Fibroblast of villous mesenchyme (primary cell): ENCODE results near the gene LMO4. TPM values are rescaled to one million over a fixed set of nuclear protein-coding genes. Genes with fewer than 3 reads are reported as not detected.

Experiments
- DNase-seq: peaks from one replicate; pipeline ENCODE4 v3.0.0-alpha.2; 2010; ENCODE audit warnings: low read depth
- H3K4me3 ChIP-seq: 2 replicates; pipeline ENCODE4 v1.5.1; 2011; ENCODE audit warnings: low read depth, mild to moderate bottlenecking, low read length
- CTCF ChIP-seq: IDR thresholded peaks from 2 replicates; pipeline ENCODE4 v1.5.1; 2012; ENCODE audit warnings: low read depth, mild to moderate bottlenecking, low read length; ENCODE audit not compliant: insufficient read depth
- total RNA-seq: library from RNA; depleted of rRNA; stranded (reverse); fragments of >200 nt; gene quantifications from 2 replicates; pipeline ENCODE4 v1.2.3, GENCODE V29; 2012

LMO4 gene
- total RNA-seq, 1 donor: 70.8 TPM

DNA sequence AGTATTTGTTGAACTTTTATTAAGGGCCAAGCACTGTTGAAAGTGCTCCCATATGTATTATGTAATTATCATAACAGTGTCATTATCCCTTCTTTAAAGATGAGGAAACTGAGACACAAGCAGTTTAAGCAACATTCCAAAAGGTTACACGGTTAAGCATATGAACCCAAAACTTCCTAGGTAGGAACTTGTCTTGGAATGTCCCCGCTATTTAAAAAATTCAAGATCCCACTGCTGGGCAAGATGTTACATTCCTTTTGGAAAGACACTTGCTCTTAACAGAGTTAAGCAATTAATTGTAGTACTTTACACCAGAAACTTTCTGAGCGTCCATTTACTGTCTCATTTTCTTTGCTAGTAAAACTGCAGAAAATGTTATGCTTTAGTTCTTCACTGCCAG is 15.6 kb downstream of the LMO4 start:
- DNase-seq: no peak
- TF ChIP-seq CTCF: no peak
- no peak overlapping the region for H3K4me3 ChIP-seq

DNA sequence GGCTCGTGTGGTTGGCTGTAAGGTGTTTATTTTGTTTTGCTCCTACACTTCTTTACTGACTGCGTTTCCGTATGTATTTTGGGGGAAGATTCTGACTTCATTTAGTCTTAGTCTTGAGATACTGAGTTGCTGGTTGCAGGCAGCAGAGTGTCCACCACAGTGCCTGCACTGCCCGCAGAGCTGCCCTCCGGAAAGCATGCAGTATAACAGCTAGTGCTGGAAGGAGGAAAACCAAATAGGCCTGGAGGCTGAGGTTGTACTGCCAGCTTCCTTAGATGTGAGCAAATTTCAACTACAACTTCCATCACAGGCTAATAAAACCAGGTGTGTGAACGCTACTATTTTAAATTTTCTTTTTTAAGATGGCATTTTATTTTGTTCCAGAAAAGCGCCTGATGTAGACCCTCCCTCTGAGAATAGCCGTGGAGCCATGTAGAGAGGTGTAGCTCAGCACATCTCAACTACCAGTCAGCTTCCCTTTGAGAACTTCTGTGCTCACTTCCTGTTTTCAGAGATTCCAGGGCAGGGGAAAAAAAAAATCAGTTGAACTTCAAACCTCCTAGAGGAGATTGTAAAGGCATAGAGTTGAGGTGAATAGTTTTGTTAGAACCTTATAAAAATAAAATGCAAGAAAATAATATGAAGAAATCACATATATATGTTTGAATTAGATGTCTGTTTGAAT is 17.6 kb downstream of the LMO4 start:
- TF ChIP-seq CTCF: no peak
- no peak for DNase-seq
- H3K4me3 ChIP-seq: no peak overlapping the region

DNA sequence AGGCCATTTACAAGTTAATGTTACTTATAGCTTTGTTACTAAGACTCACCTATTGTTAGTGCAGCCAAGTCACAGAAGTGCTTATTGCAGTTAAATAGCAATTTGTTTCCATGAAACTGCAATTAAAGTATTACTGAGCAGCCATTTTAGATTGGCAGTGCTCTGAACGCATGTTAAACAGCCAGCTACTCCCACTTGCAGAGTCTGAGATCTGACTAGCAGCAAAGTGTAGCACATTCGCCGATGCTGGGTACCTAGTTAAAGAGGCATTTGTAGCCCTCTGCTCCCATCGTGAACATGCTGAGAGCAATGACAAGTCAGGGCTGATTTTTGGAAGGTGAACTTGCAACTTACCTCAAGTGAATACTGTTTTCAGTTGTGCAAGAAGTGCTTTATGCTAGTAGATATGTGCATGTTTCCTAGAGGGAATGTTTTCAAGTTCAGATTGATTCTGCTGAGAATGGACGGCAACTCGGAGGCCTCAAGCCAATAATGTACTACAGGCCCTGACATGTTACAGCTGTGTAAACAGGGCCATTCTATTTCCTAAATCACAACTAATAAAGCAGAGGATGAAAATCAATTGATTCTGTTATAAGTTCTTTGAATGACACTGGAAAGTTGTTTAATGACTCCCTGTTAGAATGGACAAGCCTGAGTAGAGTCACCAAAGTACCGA is 19.8 kb downstream of the LMO4 start:
- no peak overlapping the region for H3K4me3 ChIP-seq
- no peak for DNase-seq
- TF ChIP-seq CTCF: no peak

GRCh38 chr1:87349036-87349435 is 20.4 kb downstream of the LMO4 start:
- no peak for DNase-seq
- no peak overlapping the region for H3K4me3 ChIP-seq
- TF ChIP-seq CTCF: no peak

- TF ChIP-seq CTCF: no peak
- DNase-seq: no peak
- no peak overlapping the region for H3K4me3 ChIP-seq
These were observed 27.2 kb downstream of the LMO4 start for GRCh38 chr1:87355894-87356293.

- H3K4me3 ChIP-seq: no peak overlapping the region
- no peak for DNase-seq
- TF ChIP-seq CTCF: no peak
These were observed 27.9 kb downstream of the LMO4 start for GRCh38 chr1:87356591-87356990.
